ENCODE data around the gene PHACTR3. TPM values are rescaled to one million over a fixed set of nuclear protein-coding genes. Genes with fewer than 3 reads are reported as not detected.

PHACTR3 gene
- polyA plus RNA-seq, 1 donor: 5.5 TPM

GRCh38 chr20:59750209-59750840 is 146.0 kb downstream of the PHACTR3 start:
- DNase-seq (ENCODE audit: low read depth): no peak

GRCh38 chr20:59751075-59751711 is 146.9 kb downstream of the PHACTR3 start:
- DNase-seq (ENCODE audit: low read depth): no peak

- DNase-seq (ENCODE audit: low read depth): no peak
These were observed 147.8 kb downstream of the PHACTR3 start for GRCh38 chr20:59752101-59752586.

- no peak for DNase-seq (ENCODE audit: low read depth)
These were observed 148.5 kb downstream of the PHACTR3 start for GRCh38 chr20:59752704-59753460.

- DNase-seq (ENCODE audit: low read depth): no peak
These were observed 149.5 kb downstream of the PHACTR3 start for GRCh38 chr20:59753836-59754235.

GRCh38 chr20:59754551-59754950 is 150.2 kb downstream of the PHACTR3 start:
- no peak for DNase-seq (ENCODE audit: low read depth)

- no peak for DNase-seq (ENCODE audit: low read depth)
These were observed 151.9 kb downstream of the PHACTR3 start for GRCh38 chr20:59756241-59756640.

- no peak for DNase-seq (ENCODE audit: low read depth)
These were observed 159.7 kb downstream of the PHACTR3 start for GRCh38 chr20:59764037-59764436.

GRCh38 chr20:59765599-59766177 is 161.3 kb downstream of the PHACTR3 start:
- DNase-seq (ENCODE audit: low read depth): no peak

- DNase-seq (ENCODE audit: low read depth): no peak
These were observed 163.3 kb downstream of the PHACTR3 start for GRCh38 chr20:59767656-59768055.

GRCh38 chr20:59770270-59770669 is 165.9 kb downstream of the PHACTR3 start:
- no peak for DNase-seq (ENCODE audit: low read depth)

GRCh38 chr20:59770851-59771250 is 166.5 kb downstream of the PHACTR3 start:
- DNase-seq (ENCODE audit: low read depth): no peak

GRCh38 chr20:59771506-59772372 is 167.4 kb downstream of the PHACTR3 start:
- no peak for DNase-seq (ENCODE audit: low read depth)

GRCh38 chr20:59772373-59772705 is 168.0 kb downstream of the PHACTR3 start:
- DNase-seq (ENCODE audit: low read depth): no peak

GRCh38 chr20:59772931-59773913 is 168.9 kb downstream of the PHACTR3 start:
- DNase-seq (ENCODE audit: low read depth): no peak

- DNase-seq (ENCODE audit: low read depth): no peak
These were observed 169.9 kb downstream of the PHACTR3 start for GRCh38 chr20:59774204-59774641.

- no peak for DNase-seq (ENCODE audit: low read depth)
These were observed 170.8 kb downstream of the PHACTR3 start for GRCh38 chr20:59774921-59775686.

- DNase-seq (ENCODE audit: low read depth): no peak
These were observed 171.3 kb downstream of the PHACTR3 start for GRCh38 chr20:59775687-59776055.

GRCh38 chr20:59776059-59776603 is 171.8 kb downstream of the PHACTR3 start:
- DNase-seq (ENCODE audit: low read depth): no peak

Data from forelimb muscle (tissue), 1 donor.